ENCODE measurements around the gene MAP2K4. TPM values are rescaled to one million over a fixed set of nuclear protein-coding genes. Genes with fewer than 3 reads are reported as not detected.
"Not testable (repeated sequence)": the region's sequence is repeated elsewhere in the genome, so short reads cannot be mapped to it uniquely, and the experiment has no call there.

Gene MAP2K4
- total RNA-seq (2021) = 46.1 and 47.5 TPM in 2 replicates
- long read RNA-seq, partial matches to known transcripts = 15 of 15 reads
- long read RNA-seq, other reads (novel, unspliced or antisense) = 0 of 15 reads

GRCh38 chr17:12020642-12021622 lies at the start of gene MAP2K4:
MAP2K4 (plus strand) TSS chr17:12020877; CDS start chr17:12020887, 10 bp downstream.
- no peak within 1 kb of the TSS for H4K8ac ChIP-seq (replicated peaks; ENCODE audit: insufficient read length, low read depth, low read length)
- peak within 1 kb of the TSS; percentile 63 for H3K4me2 ChIP-seq (ENCODE audit: insufficient read depth, insufficient read length, low read length)
- H3K4ac ChIP-seq (ENCODE audit: low read depth, low read length) = no peak within 1 kb of the TSS
- no peak within 1 kb of the TSS for H3T11ph ChIP-seq (ENCODE audit: low read length)
- TF ChIP-seq CTCF (conservative IDR thresholded peaks at IDR 0.05) = no peak
- H3K9me3 ChIP-seq (ENCODE audit: control insufficient read depth, low read depth, low read length) = no peaks in the 10 kb centered on the region
- H2AK5ac ChIP-seq (ENCODE audit: insufficient read length, low read length) = no peak within 1 kb of the TSS
- H4K91ac ChIP-seq (ENCODE audit: insufficient read length, low read depth, low read length) = no peak within 1 kb of the TSS
- H2AFZ ChIP-seq (ENCODE audit: low read length) = no peak within 1 kb of the TSS
- H3K79me2 ChIP-seq (ENCODE audit: insufficient read depth, low read length) = peaks cover 13% of the 10 kb centered on the region; the same call in 1 of the 2 replicates
- H2BK5ac ChIP-seq (ENCODE audit: insufficient read length, low read length) = no peak within 1 kb of the TSS
- Mint-ChIP-seq H3K4me3 (peak within 1 kb of the TSS; percentile 81 to 88), H3K36me3 (ENCODE audit: insufficient read depth in 1 of 3, low read depth in 3 of 3) (no peaks in the 10 kb centered on the region), H3K4me1 (peaks cover 37 to 43% of the 10 kb centered on the region in 2 experiments), H3K27me3 (ENCODE audit: low read depth) (peaks cover 12% of the 10 kb centered on the region), H3K27ac (peak within 1 kb of the TSS in 1 of 3 experiments; percentile 89; a peak in 2 of 7 replicates), H3K9me3 (no peaks in the 10 kb centered on the region)
- H3K79me1 ChIP-seq (ENCODE audit: insufficient read depth, low read depth, low read length, poor library complexity, severe bottlenecking) = peaks cover 3% of the 10 kb centered on the region
- H3K4me1 ChIP-seq (ENCODE audit: insufficient read depth, low read length) = no peaks in the 10 kb centered on the region
- H3K23me2 ChIP-seq (ENCODE audit: insufficient read length, low read depth, low read length, poor library complexity, severe bottlenecking) = peaks cover 3% of the 10 kb centered on the region
- no peak within 1 kb of the TSS for H3K23ac ChIP-seq (ENCODE audit: insufficient read length, low read depth, low read length)
- WGBS (ENCODE audit: extremely low coverage, insufficient read length, low lambda C conversion rate) = no CpG with 5 or more reads among the region's 123 CpGs
- H3K9ac ChIP-seq (ENCODE audit: extremely low read depth, insufficient read length, low read length) = peak within 1 kb of the TSS; percentile 64
- H4K20me1 ChIP-seq (ENCODE audit: control insufficient read depth, insufficient read depth, insufficient read length) = no peaks in the 10 kb centered on the region
- H3K14ac ChIP-seq (ENCODE audit: insufficient read depth, low read length) = peak within 1 kb of the TSS; percentile 97
- H3K56ac ChIP-seq (ENCODE audit: insufficient read length, low read depth, low read length) = no peak within 1 kb of the TSS
- no peak within 1 kb of the TSS for H3K27ac ChIP-seq (ENCODE audit: insufficient read length, low read depth, low read length)
- peak within 1 kb of the TSS; percentile 50 for H3K18ac ChIP-seq (ENCODE audit: insufficient read length, low read depth, low read length)
- peak; percentile 97 for DNase-seq
- H3K27me3 ChIP-seq (ENCODE audit: insufficient read depth, low read length) = no peaks in the 10 kb centered on the region
- H2BK120ac ChIP-seq (ENCODE audit: low read depth, low read length, poor library complexity, severe bottlenecking) = no peak within 1 kb of the TSS
- no peak within 1 kb of the TSS for H2BK15ac ChIP-seq (ENCODE audit: low read depth, low read length)
- no peak within 1 kb of the TSS for H2BK20ac ChIP-seq (ENCODE audit: low read depth, low read length, poor library complexity, severe bottlenecking)
- no peak within 1 kb of the TSS for H4K5ac ChIP-seq (ENCODE audit: insufficient read length, low read depth, low read length)
- no peak within 1 kb of the TSS for H2BK12ac ChIP-seq (ENCODE audit: insufficient read length, low read depth, low read length)

- not testable (repeated sequence) for H3K4me2 ChIP-seq (ENCODE audit: insufficient read depth, insufficient read length, low read length); H2AK5ac ChIP-seq (ENCODE audit: insufficient read length, low read length); H3K27me3 Mint-ChIP-seq (ENCODE audit: low read depth); H3K9ac ChIP-seq (ENCODE audit: extremely low read depth, insufficient read length, low read length); H2AFZ ChIP-seq (ENCODE audit: low read length); H3K56ac ChIP-seq (ENCODE audit: insufficient read length, low read depth, low read length); H3K18ac ChIP-seq (ENCODE audit: insufficient read length, low read depth, low read length); H3K79me1 ChIP-seq (ENCODE audit: insufficient read depth, low read depth, low read length, poor library complexity, severe bottlenecking); H4K91ac ChIP-seq (ENCODE audit: insufficient read length, low read depth, low read length); H2BK120ac ChIP-seq (ENCODE audit: low read depth, low read length, poor library complexity, severe bottlenecking); H4K20me1 ChIP-seq (ENCODE audit: control insufficient read depth, insufficient read depth, insufficient read length); H3K14ac ChIP-seq (ENCODE audit: insufficient read depth, low read length); H2BK12ac ChIP-seq (ENCODE audit: insufficient read length, low read depth, low read length); H4K5ac ChIP-seq (ENCODE audit: insufficient read length, low read depth, low read length); H4K8ac ChIP-seq (replicated peaks; ENCODE audit: insufficient read length, low read depth, low read length); H3K27ac ChIP-seq (ENCODE audit: insufficient read length, low read depth, low read length); H3K4me1 ChIP-seq (ENCODE audit: insufficient read depth, low read length); H3T11ph ChIP-seq (ENCODE audit: low read length); H2BK15ac ChIP-seq (ENCODE audit: low read depth, low read length); H3K23ac ChIP-seq (ENCODE audit: insufficient read length, low read depth, low read length); H3K9me3 Mint-ChIP-seq; H2BK20ac ChIP-seq (ENCODE audit: low read depth, low read length, poor library complexity, severe bottlenecking); H2BK5ac ChIP-seq (ENCODE audit: insufficient read length, low read length); H3K23me2 ChIP-seq (ENCODE audit: insufficient read length, low read depth, low read length, poor library complexity, severe bottlenecking); H3K4ac ChIP-seq (ENCODE audit: low read depth, low read length); H3K27me3 ChIP-seq (ENCODE audit: insufficient read depth, low read length); H3K79me2 ChIP-seq (ENCODE audit: insufficient read depth, low read length); H3K4me3 Mint-ChIP-seq; DNase-seq; H3K9me3 ChIP-seq (ENCODE audit: control insufficient read depth, low read depth, low read length)
- H3K27ac Mint-ChIP-seq = peak overlapping the region in 1 of 3 experiments; percentile 42; a peak in 1 of 7 replicates
- peaks cover 37 to 44% of the 10 kb centered on the region in 2 experiments for H3K4me1 Mint-ChIP-seq
- no CpG with 5 or more reads among the region's 19 CpGs for WGBS (ENCODE audit: extremely low coverage, insufficient read length, low lambda C conversion rate)
- H3K36me3 Mint-ChIP-seq (ENCODE audit: insufficient read depth in 1 of 3, low read depth in 3 of 3) = peaks cover 13 to 20% (median 15%) of the 10 kb centered on the region in 3 experiments
These were observed 47.9 kb upstream of the MAP2K4 start for GRCh38 chr17:11972741-11973140.

All from H9 (cell line).